ENCODE measurements around the gene RYR2. TPM values are rescaled to one million over a fixed set of nuclear protein-coding genes. Genes with fewer than 3 reads are reported as not detected.

The RYR2 gene
- total RNA-seq, 1 donor from 2014 or later = not detected

DNA sequence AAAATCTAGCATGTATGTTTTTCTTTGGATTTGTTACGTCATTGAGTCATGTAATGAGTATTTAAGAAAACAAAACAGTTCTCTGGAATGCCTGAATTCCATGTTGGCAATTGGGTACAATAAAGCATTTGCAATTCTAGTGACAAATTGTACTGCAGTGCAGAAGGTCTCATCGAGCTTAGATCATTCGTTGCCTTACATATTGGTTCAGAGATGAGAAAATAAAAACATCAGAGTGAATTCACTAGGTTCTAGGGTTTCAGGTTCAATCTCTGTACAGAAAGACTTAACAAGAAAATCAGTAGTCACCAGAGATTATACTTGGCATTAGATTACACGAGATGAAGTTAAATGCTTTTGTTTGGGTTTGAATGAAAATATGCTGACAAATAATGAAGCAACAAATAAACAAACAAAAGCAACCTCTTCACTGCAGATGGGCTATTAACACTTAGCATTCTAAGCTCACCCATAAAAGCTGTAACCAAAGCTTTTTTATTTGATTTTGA is 124.7 kb downstream of the RYR2 start:
- H3K4me3 ChIP-seq (ENCODE audit: low read depth, low read length) = no peak overlapping the region
- DNase-seq (ENCODE audit: low read depth) = no peak
- H3K36me3 ChIP-seq (ENCODE audit: control insufficient read depth, insufficient read depth, low read length) = no peaks in the 10 kb centered on the region
- H3K27me3 ChIP-seq (ENCODE audit: control insufficient read depth, insufficient read depth, low read length) = no peaks in the 10 kb centered on the region
- TF ChIP-seq, protein P1, sequence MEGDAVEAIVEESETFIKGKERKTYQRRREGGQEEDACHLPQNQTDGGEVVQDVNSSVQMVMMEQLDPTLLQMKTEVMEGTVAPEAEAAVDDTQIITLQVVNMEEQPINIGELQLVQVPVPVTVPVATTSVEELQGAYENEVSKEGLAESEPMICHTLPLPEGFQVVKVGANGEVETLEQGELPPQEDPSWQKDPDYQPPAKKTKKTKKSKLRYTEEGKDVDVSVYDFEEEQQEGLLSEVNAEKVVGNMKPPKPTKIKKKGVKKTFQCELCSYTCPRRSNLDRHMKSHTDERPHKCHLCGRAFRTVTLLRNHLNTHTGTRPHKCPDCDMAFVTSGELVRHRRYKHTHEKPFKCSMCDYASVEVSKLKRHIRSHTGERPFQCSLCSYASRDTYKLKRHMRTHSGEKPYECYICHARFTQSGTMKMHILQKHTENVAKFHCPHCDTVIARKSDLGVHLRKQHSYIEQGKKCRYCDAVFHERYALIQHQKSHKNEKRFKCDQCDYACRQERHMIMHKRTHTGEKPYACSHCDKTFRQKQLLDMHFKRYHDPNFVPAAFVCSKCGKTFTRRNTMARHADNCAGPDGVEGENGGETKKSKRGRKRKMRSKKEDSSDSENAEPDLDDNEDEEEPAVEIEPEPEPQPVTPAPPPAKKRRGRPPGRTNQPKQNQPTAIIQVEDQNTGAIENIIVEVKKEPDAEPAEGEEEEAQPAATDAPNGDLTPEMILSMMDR (IDR thresholded peaks at IDR 0.05; ENCODE audit: insufficient read depth, low read length, poor library complexity, severe bottlenecking) = no peak

DNA sequence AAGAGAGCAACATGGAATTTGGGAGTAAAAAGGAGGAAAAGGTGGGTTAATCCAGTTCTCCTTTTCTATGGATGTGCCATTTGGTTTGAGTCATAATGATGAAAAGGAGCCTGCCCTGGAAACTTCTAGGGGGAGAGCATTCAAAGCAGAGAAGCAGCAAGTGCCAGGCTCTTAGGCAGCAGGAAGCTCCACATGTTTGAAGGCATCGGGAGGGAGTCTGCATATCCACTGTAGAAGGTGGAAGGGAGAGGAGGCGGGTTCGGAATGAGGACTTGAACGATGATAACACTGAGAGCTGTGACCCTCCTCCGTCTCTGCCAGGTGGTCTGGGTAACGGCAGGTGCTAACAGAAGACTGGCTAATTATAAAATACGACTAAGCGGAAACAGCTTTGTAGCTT is 128.2 kb downstream of the RYR2 start:
- TF ChIP-seq, protein P1 (IDR thresholded peaks at IDR 0.05; ENCODE audit: insufficient read depth, low read length, poor library complexity, severe bottlenecking) = no peak
- Histone ChIP-seq H3K27me3 (ENCODE audit: control insufficient read depth, insufficient read depth, low read length) (no peaks in the 10 kb centered on the region), H3K36me3 (ENCODE audit: control insufficient read depth, insufficient read depth, low read length) (no peaks in the 10 kb centered on the region), H3K4me3 (ENCODE audit: low read depth, low read length) (no peak overlapping the region)
- no peak for DNase-seq (ENCODE audit: low read depth)

DNA sequence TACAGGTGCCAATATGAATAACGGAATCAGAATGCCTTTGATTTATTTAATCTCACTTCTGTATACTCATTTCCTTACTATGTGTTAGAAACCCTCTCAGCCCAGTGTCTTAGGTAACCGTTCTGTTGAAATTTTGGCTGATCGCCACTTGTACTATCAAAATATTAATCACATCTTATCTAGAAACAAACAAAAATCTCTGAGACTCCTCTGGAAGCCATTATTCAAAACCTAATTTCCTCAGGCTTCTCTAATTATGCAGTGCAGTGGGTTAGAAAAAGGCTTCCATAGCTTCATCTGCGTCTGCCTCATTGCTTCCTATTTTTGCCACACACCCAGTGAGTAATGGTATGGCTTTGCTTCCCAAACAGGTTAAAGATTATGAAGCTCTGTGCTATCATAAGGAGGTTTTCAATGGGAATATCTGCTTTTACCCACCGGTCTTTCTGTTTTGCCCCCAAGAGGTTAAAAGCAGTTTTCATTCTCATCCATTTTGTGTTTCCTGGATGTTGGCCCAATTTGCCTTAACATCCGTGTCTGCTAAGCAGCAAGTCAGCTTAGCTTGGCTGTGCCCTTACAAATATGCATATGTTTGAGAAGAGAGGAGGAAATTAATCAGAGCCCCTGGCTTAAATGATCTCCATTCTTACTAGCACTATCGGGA is 129.6 kb downstream of the RYR2 start:
- Histone ChIP-seq H3K27me3 (ENCODE audit: control insufficient read depth, insufficient read depth, low read length) (no peaks in the 10 kb centered on the region), H3K36me3 (ENCODE audit: control insufficient read depth, insufficient read depth, low read length) (no peaks in the 10 kb centered on the region), H3K4me3 (ENCODE audit: low read depth, low read length) (no peak overlapping the region)
- TF ChIP-seq, protein P1 (IDR thresholded peaks at IDR 0.05; ENCODE audit: insufficient read depth, low read length, poor library complexity, severe bottlenecking) = no peak
- DNase-seq (ENCODE audit: low read depth) = no peak

DNA sequence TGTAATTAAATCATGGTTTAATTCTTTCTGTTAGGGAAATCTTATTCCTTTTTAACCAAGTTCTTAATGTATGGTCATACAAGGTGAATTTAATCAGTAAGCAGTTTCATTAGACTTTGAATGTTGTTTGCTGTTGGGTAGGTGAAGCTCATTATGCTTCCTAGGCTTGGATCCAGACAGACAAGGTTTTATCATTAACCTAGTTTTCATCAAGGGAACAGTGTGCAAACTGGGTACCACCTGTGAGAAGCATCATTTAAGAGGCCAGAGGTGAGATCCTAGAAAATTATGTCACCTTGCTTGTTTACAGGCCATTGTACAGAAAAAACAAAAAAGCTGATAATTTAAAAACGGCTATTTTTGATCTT is 130.1 kb downstream of the RYR2 start:
- DNase-seq (ENCODE audit: low read depth) = no peak
- H3K27me3 ChIP-seq (ENCODE audit: control insufficient read depth, insufficient read depth, low read length) = no peaks in the 10 kb centered on the region
- TF ChIP-seq, protein P1 (IDR thresholded peaks at IDR 0.05; ENCODE audit: insufficient read depth, low read length, poor library complexity, severe bottlenecking) = no peak
- no peak overlapping the region for H3K4me3 ChIP-seq (ENCODE audit: low read depth, low read length)
- H3K36me3 ChIP-seq (ENCODE audit: control insufficient read depth, insufficient read depth, low read length) = no peaks in the 10 kb centered on the region

DNA sequence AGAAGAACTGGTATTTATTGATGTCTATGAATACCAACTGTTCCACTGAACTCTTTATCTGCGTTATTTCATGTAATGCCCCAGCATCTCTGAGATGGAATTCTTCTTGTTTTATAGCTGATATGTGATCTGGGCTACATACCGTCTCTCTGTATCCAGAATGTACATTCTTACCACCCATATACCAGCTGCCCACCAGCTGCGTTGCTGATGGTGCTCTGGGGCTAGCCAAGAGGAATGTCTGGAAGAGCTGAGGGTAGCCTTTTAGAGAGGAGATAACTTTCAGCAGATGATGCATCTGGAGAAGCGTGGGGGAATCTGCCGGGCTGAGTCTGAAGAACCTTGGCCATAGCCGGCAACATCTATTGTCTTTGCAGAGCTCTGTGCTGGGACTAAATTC is 137.5 kb downstream of the RYR2 start:
- H3K36me3 ChIP-seq (ENCODE audit: control insufficient read depth, insufficient read depth, low read length) = no peaks in the 10 kb centered on the region
- TF ChIP-seq, protein P1 (IDR thresholded peaks at IDR 0.05; ENCODE audit: insufficient read depth, low read length, poor library complexity, severe bottlenecking) = no peak
- no peak overlapping the region for H3K4me3 ChIP-seq (ENCODE audit: low read depth, low read length)
- H3K27me3 ChIP-seq (ENCODE audit: control insufficient read depth, insufficient read depth, low read length) = no peaks in the 10 kb centered on the region
- DNase-seq (ENCODE audit: low read depth) = no peak

DNA sequence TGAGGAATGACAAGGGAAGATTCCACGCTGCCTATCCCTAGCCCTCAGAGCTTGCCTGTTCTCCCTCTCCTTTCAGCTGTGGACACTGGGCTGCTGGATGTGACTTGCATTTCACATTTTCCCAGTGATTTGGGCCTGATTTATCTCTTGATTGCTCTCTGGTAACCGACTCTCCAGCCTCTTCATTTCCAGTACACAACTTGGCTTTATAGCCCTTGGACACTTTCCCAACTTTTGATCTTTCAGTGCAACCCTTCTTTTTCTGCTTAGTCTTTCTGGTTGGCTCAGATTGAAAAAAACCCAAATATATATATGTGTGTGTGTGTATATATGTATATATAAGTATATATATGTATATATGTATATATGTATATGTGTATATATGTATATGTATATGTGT is 138.3 kb downstream of the RYR2 start:
- Histone ChIP-seq H3K4me3 (ENCODE audit: low read depth, low read length) (no peak overlapping the region), H3K36me3 (ENCODE audit: control insufficient read depth, insufficient read depth, low read length) (no peaks in the 10 kb centered on the region), H3K27me3 (ENCODE audit: control insufficient read depth, insufficient read depth, low read length) (no peaks in the 10 kb centered on the region)
- DNase-seq (ENCODE audit: low read depth) = no peak
- TF ChIP-seq, protein P1 (IDR thresholded peaks at IDR 0.05; ENCODE audit: insufficient read depth, low read length, poor library complexity, severe bottlenecking) = no peak
